Stimulated activated CD8-positive, alpha-beta memory T cell treated with anti-CD3 and anti-CD28 coated beads, Interleukin-7, amount 100 ng/mL, for 4 hours (primary cell): Measurements from ENCODE around the gene BARHL1.
A peak's percentile ranks its signal among the peaks of the same experiment; 100 is the strongest.
"Not testable (repeated sequence)": the region's sequence is repeated elsewhere in the genome, so short reads cannot be mapped to it uniquely, and the experiment has no call there.

Experiments used
- DNase-seq, 2 donors: peaks; one replicate each; pipeline ENCODE4 v3.0.0-alpha.2; 2020; ENCODE audit warnings: low read depth in 2 of 2

BARHL1 gene

DNA sequence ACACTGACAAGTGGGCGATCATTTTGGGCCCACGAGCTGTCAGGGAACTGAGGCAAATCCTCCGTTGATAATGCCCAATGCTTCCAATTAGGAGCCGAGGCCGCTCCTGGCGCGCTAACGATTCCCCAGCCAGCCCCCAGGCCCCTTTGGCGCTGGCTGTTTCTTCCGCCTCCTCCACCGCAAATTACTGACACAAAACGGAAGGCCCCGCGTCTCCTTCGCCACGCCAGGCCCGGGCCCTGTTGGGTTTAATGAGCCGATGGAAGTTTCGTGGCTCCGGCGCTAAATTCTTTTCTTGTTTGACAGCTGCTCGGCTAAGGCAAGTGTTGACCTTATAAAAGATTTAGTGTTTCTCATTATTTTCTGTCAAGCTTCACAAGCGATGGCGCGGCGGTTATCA, 25.7 kb upstream of the BARHL1 start:
- DNase-seq = no peak

DNA sequence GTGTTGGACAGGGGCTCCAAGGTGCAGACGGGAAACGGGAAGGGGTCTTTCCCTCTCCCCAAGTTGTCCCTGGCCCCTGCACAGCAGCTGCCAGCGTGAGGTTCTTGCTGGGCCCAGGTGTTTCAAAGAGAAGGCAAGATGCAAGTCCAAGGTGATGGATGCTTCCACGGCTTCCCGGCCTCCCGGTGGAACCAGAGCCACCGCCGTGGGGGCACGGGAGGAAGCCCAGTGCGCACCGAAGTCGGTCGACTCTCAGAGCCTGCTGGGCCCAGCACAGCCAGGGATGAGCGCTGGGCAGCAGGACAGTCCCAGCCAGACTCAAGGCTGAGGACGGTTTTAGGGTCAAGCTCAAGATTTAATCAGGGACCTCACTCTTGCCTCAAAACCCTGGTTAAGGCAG, 25.2 kb upstream of the BARHL1 start:
- no peak for DNase-seq

DNA sequence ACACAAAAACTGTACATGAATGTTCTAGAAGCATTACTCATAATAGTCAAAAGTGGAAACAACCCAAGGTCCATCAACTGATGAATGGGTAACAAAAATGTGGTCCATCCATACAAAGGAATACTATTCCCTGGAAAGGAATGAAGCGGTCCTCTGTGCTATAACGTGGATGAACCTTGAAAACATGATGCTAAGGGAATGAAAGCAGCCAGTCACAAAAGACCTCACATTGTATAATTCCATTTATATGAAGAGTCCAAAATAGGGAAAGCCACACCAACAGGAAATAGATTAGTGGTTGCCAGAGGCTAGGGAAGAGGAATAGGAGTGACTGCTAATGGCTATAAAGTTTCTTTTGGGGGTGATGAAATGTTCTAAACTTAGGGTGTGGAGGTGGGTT, 22.7 kb upstream of the BARHL1 start:
- no peak for DNase-seq

DNA sequence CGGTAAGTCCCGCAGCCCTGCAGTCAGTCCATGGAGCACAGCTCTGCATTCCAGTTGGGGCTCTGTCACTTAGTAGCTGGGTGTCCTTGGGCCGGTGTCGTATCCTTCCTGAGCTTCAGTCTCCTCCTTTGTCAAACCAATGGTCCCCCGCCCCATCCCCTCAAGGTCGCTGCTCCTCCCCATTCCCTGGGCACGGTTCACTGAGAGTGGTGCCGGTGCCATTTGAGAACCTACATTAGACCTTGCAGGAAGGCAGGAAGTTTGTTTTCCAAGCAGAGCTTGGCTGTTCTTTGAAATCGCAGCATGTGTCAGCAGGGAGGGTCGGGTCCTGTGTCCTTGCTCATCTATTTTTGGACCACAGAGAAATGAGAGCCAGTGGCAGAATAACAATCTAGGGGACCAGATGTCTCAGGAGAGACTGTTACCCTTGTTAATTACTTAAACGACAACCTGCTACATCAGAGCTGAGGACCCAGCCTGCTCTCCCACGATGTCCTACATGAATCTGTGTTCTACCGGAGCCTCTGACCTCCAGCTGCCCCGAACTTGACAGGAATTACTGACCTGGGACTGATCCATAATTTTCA, 21.7 kb upstream of the BARHL1 start:
- no peak for DNase-seq

DNA sequence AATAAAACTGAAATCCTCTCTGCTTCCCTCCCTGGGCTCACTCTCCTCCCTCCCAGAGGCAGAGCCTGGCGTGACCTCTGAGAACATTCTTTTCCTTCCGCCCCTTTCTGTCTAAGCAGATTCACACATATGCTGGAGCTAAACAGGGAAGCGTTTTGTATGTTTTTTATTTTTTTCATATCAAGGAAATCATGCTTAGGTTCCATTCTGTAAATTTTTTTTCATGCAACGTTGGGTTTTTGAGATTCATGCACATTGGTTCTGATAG, 20.2 kb upstream of the BARHL1 start:
- DNase-seq = no peak

DNA sequence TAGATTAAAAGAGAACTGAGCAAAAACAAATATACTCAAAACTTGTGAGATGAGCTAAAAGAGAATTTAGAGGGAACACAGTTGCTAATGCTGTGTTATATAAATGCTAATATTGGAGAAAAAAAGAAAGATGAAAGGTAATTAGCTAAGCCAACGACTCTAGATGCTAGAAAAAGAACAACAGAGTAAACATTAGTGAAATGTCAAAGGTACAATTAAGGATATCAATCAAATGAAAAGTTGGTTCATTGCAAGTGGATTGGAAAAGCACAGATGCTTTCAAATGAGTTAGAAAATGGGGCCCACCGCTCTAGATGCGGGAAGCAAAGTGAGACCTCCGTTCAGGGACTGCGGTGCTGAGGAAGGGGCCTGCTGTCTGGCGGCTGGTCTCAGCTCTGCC, 17.9 kb upstream of the BARHL1 start:
- DNase-seq = no peak

DNA sequence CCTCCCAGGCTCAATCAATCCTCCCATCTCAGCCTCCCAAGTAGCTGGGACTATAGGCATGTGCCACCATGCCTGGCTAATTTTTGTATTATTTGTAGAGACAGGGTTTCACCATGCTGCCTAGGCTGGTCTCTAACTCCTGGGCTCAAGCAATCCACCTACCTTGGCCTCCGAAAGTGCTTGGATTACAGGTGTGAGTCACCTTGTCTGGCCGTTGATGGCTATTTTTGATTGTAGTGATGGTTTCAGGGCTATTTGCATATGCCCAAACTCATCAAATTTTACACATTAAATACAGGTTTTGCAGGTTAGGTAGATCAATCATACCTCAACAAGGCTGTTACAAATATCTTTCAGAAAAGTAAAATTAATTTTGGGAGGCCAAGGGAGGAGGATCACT, 13.6 kb upstream of the BARHL1 start:
- DNase-seq = not testable (repeated sequence)

DNA sequence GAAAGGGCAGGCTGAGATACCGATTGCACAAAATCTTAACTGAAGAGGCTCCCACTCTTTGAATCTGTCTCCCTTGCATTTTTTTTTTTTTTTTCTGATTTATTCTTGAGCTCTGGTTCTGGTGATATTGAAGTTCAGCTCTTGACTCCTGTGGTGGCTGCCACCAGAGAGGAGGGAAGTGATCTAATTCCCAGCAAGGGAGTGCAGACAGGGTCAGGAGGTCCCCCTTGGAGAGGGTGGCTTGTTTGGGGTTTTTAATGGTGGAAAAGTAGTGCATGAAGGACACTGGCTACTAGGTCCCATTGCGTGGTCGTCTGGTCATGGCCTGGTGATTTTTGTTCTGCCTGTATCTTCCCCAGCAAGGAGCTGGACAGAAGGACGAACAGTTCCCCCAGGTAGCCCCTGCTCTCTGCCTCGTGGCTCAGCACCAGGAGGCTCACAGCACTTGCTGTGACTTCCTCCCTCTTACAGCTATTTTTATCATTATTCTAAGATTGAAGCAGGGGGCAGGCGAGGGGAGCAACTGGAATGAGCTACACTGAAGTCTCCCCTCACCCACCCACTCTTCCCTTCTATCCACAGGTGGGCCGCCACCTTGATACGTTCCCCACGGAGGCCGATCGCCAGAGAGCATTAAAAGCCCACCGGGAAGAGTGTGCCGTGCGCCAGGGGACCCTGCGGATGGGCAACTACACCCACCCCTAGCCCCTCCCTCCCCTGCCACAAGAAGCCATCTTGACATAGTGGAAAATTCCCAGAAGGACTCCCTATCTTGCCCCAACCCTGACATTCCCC, 10.4 kb upstream of the BARHL1 start:
- DNase-seq = no peak

DNA sequence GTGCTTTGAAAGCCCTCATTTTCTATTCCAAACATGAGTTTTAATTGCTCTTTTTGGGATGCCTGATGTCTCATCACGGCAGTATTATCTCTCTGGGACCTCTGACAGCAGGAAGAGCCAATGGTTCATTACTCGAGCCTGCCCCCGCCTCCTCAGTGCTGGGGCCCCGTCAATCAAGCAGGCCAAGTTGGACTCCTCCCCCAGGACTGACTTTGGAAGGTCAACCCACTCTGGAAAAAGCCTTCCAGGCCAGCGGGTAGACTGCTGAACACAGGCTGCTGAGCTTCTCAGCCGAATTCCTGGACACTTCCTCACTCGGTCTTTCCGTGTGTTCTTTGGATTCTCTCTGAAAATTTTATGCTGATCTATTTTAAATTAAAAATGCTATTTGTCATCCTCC, 9.5 kb upstream of the BARHL1 start:
- no peak for DNase-seq

DNA sequence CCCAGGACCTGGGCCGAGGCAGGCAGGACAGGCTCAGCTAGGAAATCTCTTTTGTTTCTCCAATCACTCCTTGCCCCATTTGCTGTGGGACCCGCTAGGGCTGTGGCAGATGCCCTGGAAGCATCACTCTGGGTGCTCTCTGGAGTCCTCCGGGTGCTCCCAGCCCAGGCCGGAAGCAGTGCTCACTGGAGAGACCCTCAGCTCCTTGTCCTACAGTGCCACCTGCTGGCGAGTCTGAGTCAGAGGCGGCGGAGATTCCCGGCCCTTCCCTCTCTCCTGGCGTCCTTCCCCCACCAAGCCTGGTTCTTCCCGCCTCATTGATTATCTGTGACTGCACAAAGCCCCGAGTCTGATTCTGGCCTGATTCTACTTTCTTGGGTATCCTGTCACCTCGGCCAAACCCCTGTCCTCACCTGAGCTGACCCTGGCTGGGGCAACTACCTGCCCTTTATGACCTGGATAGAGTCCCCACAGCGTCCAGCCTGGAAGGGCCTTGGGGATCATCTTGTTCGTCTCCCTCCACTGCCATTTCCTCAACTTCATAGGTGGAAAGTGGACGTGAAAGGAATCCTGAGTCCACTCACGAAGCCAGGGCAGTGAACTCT, 7.3 kb upstream of the BARHL1 start:
- DNase-seq = peak in 1 of 2 donors; percentile 6

DNA sequence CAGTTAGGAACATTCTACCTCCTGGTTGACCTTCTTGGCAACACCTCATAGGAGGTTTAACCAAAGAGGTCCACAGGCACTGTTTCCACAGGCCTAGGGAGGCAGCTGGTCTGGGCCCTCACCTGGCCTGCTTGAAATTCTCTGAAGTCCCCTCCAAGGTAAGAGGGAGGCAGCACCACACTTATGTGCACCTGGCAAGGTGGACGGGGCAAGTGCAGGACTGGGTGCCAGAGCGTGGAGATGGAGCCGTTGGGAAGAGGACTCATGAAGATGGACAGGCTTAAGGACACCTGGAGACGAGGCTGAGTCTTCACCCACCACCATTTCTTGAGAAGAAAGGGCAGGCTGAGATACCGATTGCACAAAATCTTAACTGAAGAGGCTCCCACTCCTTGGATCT, 6.6 kb upstream of the BARHL1 start:
- DNase-seq = no peak

DNA sequence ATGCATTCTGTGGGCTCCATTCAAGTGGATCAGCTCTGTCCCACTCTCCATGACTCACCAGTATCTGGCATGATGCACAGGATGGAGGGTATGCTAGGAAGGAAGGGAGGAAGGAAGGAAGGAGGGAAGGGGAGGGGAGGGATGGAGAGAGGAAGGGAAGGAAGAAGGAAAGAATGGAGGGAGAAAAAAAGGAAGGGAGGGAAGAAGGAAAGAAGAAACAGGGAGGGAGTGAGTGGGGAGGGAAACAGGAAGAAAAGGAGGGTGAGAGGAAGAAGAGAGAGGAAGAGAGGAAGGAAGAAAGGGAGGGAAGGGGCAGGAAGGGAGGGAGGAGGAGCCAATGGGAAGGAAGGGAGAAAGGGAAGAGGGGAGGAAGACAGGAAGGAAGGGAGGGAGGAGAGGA, 5.3 kb upstream of the BARHL1 start:
- DNase-seq = no peak

DNA sequence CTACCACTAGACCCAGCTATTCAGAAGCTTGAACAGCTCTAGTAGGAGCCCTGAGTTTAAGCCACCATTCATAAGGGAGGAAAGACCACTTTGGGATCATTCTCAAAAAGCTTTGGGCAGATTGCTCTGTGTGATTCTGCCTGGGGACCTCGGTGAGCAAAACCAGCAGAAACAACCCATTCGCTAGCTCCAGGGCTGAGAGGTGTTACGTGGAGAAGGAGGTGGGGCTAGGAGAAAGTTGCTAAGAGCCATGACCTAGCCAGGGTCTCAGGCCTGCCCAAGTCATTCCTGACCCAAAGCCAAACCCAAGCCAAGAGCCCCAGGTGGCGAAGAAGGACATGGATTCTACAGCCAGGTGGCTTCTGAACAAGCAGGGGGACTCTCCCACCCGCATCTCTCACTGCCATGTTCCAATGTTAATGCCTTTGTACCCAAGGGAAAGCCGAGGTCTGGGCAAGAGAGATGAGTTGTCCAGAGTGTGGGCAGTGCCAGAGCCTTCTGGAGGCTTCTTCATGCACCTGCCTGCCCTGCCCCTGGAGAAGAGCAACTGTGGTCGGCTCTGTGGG, 4.0 kb upstream of the BARHL1 start:
- DNase-seq = no peak

DNA sequence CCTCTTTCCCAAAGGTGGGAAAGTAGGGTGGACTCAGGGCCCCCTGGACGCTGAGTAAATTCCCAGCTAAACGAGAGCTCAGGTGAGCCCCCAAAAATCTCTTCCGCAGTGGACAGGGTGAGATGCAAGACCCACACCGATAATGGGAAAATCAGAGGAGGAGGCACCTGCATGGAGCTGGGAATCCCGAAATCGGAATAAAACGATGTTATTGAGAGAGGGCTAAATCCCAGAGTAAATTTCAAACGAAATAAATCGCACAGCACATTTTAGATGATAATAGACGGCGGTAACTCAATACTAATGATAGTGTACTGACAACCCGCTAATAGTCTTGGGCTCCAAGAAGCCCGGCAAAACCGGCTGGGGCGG, 3.0 kb upstream of the BARHL1 start:
- no peak for DNase-seq

DNA sequence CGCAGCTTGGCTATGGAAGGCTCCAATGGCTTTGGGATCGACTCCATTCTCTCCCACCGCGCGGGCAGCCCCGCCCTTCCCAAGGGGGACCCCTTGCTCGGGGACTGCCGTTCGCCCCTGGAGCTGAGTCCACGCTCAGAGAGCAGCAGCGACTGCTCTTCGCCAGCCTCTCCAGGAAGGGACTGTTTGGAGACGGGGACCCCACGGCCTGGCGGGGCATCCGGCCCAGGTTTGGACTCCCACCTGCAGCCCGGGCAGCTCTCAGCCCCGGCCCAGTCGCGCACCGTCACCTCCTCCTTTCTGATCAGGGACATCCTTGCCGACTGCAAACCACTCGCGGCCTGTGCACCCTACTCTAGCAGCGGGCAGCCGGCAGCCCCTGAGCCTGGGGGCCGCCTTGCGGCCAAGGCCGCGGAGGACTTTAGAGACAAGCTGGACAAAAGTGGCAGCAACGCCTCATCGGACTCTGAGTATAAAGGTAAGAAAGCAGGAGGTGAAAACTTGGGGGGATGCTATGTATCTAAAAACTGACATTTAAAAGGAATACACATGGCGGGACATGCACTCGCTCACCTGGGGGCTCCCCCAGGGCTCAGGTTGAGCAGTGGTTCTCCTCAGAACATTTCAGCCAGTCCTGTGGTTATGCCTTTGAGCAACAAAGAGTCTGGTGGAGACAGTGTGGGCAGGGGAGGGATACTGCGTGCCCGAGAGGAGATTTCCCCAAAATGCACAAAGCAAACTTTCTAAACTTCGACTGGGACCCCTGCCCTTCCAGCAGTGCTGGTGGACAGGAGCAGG, 579 bp downstream of the BARHL1 start:
- no peak for DNase-seq

DNA sequence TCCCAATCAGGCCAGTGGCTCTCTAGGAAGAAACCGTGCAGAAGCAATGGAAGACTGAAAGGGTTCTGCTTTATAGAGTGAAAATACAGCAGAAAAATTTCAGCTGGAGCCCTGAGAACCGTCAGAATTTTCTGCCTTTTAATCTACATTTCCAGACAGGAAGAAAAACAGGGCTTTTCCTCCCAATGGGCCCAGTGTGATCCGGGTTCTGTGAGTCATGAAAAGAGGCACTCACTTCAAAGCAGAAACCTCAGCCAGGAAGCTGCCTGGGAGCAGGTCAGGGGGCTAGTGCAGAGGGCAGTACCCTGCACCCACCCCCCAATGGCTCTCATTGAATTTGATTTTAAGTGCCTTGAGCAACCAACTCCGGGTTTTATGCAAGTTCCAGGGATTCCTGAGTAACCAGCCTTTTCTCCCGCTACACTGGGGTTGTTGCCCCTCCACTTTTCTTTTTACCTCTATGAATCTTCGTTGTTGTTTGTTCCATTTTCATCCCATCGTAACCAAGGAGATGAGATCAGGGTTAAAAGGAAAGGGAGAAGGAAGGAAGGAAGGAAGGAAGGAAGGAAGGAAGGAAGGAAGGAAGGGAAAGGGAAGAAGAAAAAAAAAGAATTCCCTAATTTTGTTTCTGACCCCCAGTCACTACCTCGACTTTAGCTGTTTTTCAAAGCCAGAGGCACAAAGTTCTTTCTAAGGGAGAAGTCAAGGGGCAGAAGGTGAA, 1.3 kb downstream of the BARHL1 start:
- no peak for DNase-seq

DNA sequence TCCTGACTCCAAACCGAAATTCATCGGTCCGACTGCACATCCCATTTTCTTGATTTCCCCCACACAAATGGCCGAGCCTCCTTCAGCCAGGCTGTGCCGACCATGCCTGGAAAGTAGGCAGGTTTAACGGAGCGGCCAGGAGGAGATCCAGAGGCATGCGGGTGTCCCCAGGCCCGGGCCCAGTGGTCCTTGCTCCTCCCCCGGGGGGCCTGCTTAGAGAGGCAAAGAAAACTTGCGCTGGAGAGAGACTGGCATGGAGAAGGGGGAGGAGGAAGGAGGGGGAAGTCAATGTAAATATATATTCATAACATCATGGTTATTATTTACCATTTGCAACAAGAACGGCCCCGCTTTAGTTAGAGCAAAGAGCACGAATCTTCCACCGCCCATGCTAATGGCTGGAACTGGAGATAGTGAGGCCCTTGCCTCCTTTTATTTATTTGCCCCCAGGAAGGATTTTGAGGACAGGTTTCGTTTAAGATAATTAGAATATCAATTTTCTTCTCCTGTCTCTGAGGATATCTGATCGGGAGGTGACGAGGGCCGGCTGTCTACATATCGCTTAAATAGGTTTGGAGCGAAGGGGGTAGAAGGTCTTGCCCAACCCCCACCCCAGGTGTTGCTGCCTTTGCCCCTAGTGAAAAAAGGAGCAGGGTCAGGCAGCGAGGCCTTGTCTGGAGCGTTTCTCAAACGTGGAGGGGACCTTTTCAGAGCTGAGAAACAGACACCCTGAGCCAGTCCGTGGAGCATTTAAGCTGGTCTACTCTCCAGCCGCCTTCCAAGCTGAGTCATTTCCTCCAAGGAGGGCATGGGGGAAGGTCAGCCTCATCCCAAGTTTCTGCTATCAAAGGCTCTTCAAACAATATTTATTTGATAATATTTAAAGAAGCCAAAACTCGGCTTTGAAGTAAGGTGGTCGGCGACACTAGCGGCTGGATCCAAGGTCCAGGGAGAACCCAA, 2.5 kb downstream of the BARHL1 start:
- DNase-seq = no peak

DNA sequence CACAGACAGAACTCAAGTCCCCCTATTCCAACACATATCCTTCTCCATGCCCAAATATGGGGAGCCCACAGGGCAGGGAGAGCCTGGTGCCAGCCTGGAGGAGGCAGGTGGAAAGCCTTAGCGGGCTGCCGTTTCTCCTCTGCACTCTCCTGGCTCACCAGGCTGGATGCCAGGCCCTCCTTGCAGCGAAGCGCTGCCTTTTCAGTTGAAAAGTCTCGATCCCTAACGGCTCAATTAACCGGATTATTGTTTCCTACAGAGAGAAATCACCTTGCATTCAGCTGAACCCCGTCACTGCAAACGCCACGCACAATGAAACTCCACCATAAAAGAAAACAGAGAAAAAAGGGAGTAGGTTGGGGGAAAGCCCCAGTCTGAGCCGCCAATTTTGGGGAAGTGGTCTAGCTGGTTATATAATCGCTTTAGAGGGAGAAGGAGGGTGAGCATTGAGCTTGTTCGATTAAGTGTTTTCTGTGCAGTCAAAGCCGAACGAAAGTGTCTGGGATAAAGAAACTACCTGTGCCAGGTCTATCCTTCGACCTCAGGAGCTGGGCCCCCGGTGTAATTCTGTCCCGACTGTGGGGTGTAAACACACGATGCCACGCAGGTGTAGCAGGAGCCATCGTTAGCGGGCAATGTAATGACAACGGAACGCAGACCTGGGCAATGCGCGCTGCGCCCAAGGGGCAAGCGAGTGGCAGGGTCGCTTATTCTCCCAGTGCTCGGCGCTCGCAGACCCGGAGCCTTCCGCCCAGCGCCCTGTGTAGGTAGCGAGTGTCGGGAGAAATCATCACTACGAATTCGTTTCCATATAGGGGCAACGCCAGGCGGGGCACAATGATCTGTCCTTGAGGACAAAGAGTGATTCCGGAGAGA, 3.8 kb downstream of the BARHL1 start:
- no peak for DNase-seq

DNA sequence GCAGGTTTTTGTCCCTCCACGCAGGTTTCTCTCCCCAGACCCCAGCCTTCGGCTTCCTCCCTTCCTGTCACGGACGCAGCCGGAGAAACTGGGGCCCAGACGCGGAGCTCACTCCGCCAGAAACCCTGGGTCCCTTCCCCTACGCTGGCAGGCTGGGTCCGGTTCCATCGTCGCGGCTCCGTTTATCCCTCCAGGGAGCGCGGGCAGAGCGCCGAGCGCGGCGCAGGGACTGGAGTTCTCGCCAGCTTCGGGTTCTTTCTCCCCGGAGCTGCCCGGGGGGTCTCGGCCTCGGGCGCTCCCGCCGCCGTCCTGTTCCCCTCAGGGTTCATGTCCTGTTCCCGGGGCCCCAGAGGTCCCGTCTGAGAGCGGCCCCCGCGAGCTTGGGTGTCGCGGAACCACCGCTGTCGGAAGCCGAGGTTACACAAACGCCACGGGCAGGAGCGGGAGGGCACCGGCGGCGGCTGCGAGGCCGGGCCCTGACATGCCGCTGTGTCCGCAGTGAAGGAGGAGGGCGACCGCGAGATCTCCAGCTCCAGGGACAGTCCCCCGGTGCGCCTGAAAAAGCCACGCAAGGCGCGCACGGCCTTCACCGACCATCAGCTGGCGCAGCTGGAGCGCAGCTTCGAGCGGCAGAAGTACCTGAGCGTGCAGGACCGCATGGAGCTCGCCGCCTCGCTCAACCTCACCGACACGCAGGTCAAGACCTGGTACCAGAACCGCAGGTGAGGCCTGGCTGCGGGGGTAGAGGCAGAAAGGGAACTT, 4.6 kb downstream of the BARHL1 start:
- DNase-seq = no peak
